GM12878 (cell line): ENCODE results near the gene PDPN. TPM values are rescaled to one million over a fixed set of nuclear protein-coding genes. Genes with fewer than 3 reads are reported as not detected.

ENCODE experiments used
- ATAC-seq: fragments of 200-7000 bp; cut with Tn5 transposase; 3 replicates; pipeline ENCODE4 v1.9.1; 2020; ENCODE audit warnings: mild to moderate bottlenecking, moderate library complexity
- BruUV-seq: library from RNA; stranded (reverse); fragments of 400-500 nt; replicated peaks from 2 replicates; lab custom pipeline; 2021; lab: Mats Ljungman, UMichigan
- CTCF ChIA-PET: fragments of 300-600 bp; sonication (Branson Sonifier 250); formaldehyde crosslinking; extraction: SDS; loops from one replicate; lab custom pipeline; 2021; ENCODE audit warnings: inconsistent platforms; lab: Yijun Ruan, JAX
- POLR2A ChIA-PET: fragments of 350-600 bp; formaldehyde crosslinking; extraction: SDS; loops from one replicate; lab custom pipeline; 2021; ENCODE audit warnings: inconsistent platforms; lab: Charles Lee
- RAD21 ChIA-PET: fragments of 300-600 bp; sonication (Branson Sonifier 250); formaldehyde crosslinking; loops from one replicate; lab custom pipeline; 2023; ENCODE audit warnings: antibody characterized with exemption; ENCODE audit not compliant: unreplicated experiment; lab: Charles Lee
- SMC1A ChIA-PET: fragments of 300-600 bp; sonication (Branson Sonifier 250); formaldehyde crosslinking; loops from one replicate; lab custom pipeline; 2023; ENCODE audit not compliant: unreplicated experiment, uncharacterized antibody; lab: Charles Lee
- DNase-seq: peaks from one replicate; pipeline ENCODE4 v3.0.0-alpha.2; 2011; ENCODE audit warnings: low read depth, low spot score
- FAIRE-seq: peaks from 3 replicates; lab custom pipeline; 2011; peaks lifted over from hg19 to GRCh38; lab: Jason Lieb, UNC
- H2AFZ ChIP-seq: 2 replicates; pipeline ENCODE4 v1.6.0; 2011; ENCODE audit warnings: low read depth, low read length, control low read depth; ENCODE audit not compliant: control insufficient read depth
- H3K27ac ChIP-seq: 2 replicates; pipeline ENCODE4 v1.5.1; 2011; ENCODE audit warnings: control low read depth; ENCODE audit not compliant: control insufficient read depth, insufficient read depth
- H3K27me3 ChIP-seq, 2 experiments: replicated peaks in 1 of 2; 2 replicates each; pipeline versions ENCODE4 v1.6.0 to v1.6.1; 2011; ENCODE audit warnings: low read length in 1 of 2; ENCODE audit not compliant: control insufficient read depth in 2 of 2, insufficient read depth in 2 of 2
- H3K36me3 ChIP-seq, 2 experiments: 2 replicates each; pipeline ENCODE4 v1.5.1; 2011; ENCODE audit warnings: low read length in 1 of 2; ENCODE audit not compliant: control insufficient read depth in 2 of 2, insufficient read depth in 2 of 2
- H3K4me1 ChIP-seq: 2 replicates; pipeline ENCODE4 v1.6.1; 2011; ENCODE audit warnings: mild to moderate bottlenecking, low read length, moderate library complexity, mixed read lengths; ENCODE audit not compliant: control insufficient read depth, insufficient read depth
- H3K4me2 ChIP-seq: 2 replicates; pipeline ENCODE4 v1.6.0; 2011; ENCODE audit warnings: control low read depth; ENCODE audit not compliant: control insufficient read depth, insufficient read depth
- H3K4me3 ChIP-seq: fragments of 200-600 bp; sonication (generic); 2 replicates; pipeline ENCODE4 v1.5.1; 2016
- H3K79me2 ChIP-seq: 2 replicates; pipeline ENCODE4 v1.6.0; 2011; ENCODE audit warnings: low read length; ENCODE audit not compliant: control insufficient read depth, insufficient read depth
- H3K9ac ChIP-seq: 2 replicates; pipeline ENCODE4 v1.8.0; 2011; ENCODE audit warnings: low read length, control low read depth, mixed read lengths; ENCODE audit not compliant: control insufficient read depth, insufficient read depth
- H3K9me3 ChIP-seq: replicated peaks from 3 replicates; pipeline ENCODE4 v1.5.1; 2011; ENCODE audit warnings: mild to moderate bottlenecking, low read length; ENCODE audit not compliant: control insufficient read depth, insufficient read depth
- H4K20me1 ChIP-seq: 2 replicates; pipeline ENCODE4 v1.6.0; 2011; ENCODE audit not compliant: control insufficient read depth, insufficient read depth
- BACH1 ChIP-seq: fragments of 450-650 bp; IDR thresholded peaks from 2 replicates; pipeline ENCODE4 v1.6.1; 2017; ENCODE audit warnings: mild to moderate bottlenecking, borderline replicate concordance
- BCLAF1 ChIP-seq: fragments of 450-650 bp; IDR thresholded peaks from 2 replicates; pipeline ENCODE4 v1.6.1; 2017; ENCODE audit warnings: antibody characterized with exemption, mild to moderate bottlenecking, moderate library complexity
- CBX5 ChIP-seq: sonication (generic); IDR thresholded peaks from 2 replicates; pipeline ENCODE4 v1.6.1; 2016; ENCODE audit warnings: low read depth, moderate library complexity, mild to moderate bottlenecking, inconsistent platforms
- DPF2 ChIP-seq: fragments of 450-650 bp; IDR thresholded peaks from 2 replicates; pipeline ENCODE4 v1.6.1; 2017; ENCODE audit warnings: mild to moderate bottlenecking
- FOS ChIP-seq: IDR thresholded peaks from 3 replicates; pipeline ENCODE4 v1.6.1; 2011; ENCODE audit warnings: borderline replicate concordance; ENCODE audit not compliant: insufficient read length; ENCODE audit errors: extremely low read depth
- KAT2A ChIP-seq: conservative IDR thresholded peaks from 2 replicates; pipeline ENCODE4 v1.6.1; 2011; ENCODE audit warnings: low read depth, low read length; ENCODE audit not compliant: control insufficient read depth
- KLF5 ChIP-seq: fragments of 450-650 bp; IDR thresholded peaks from 2 replicates; pipeline ENCODE4 v1.6.1; 2014; ENCODE audit warnings: mild to moderate bottlenecking; ENCODE audit not compliant: partially characterized antibody
- MTA2 ChIP-seq: fragments of 450-650 bp; IDR thresholded peaks from 2 replicates; pipeline ENCODE4 v1.6.1; 2016; ENCODE audit warnings: low read depth, mild to moderate bottlenecking, moderate library complexity
- MYB ChIP-seq: fragments of 150-350 bp; IDR thresholded peaks from 2 replicates; pipeline ENCODE4 v1.6.1; 2014; ENCODE audit warnings: mild to moderate bottlenecking, low read depth, low read length, borderline replicate concordance
- NBN ChIP-seq: fragments of 450-650 bp; IDR thresholded peaks from 2 replicates; pipeline ENCODE4 v1.6.1; 2016
- NR2F1 ChIP-seq: fragments of 450-650 bp; conservative IDR thresholded peaks from 2 replicates; pipeline ENCODE4 v1.6.1; 2017; ENCODE audit warnings: mild to moderate bottlenecking
- RUNX3 ChIP-seq: IDR thresholded peaks from 2 replicates; pipeline ENCODE4 v1.6.1; 2012; ENCODE audit warnings: low read length, inconsistent platforms
- SIN3A ChIP-seq: IDR thresholded peaks from 2 replicates; pipeline ENCODE4 v1.6.1; 2012; ENCODE audit warnings: low read depth, low read length, improper control_type of control experiment
- SREBF1 ChIP-seq: IDR thresholded peaks from 2 replicates; pipeline ENCODE4 v1.6.1; 2012; ENCODE audit warnings: mild to moderate bottlenecking, low read length
- SRF ChIP-seq, 2 experiments: IDR thresholded peaks; 2 replicates each; pipeline ENCODE4 v1.6.1; 2011; ENCODE audit warnings: low read depth in 2 of 2, low read length in 2 of 2, mild to moderate bottlenecking in 1 of 2, moderate library complexity in 1 of 2
- STAT1 ChIP-seq: fragments of 450-650 bp; conservative IDR thresholded peaks from 2 replicates; pipeline ENCODE4 v1.6.1; 2014; ENCODE audit warnings: antibody characterized with exemption, mild to moderate bottlenecking
- TCF3 ChIP-seq: IDR thresholded peaks from 2 replicates; pipeline ENCODE4 v1.6.1; 2012; ENCODE audit warnings: low read depth, mild to moderate bottlenecking, low read length, borderline replicate concordance; ENCODE audit not compliant: insufficient read depth
- WGBS: methylation state at CpG from one replicate; pipeline ENCODE4 v1.1.6; 2016; ENCODE audit warnings: low lambda C conversion rate; ENCODE audit not compliant: insufficient replicate concordance, insufficient coverage; ENCODE audit errors: missing lambda C conversion rate; 5-methylcytosine and 5-hydroxymethylcytosine counted together
- in situ Hi-C: fragments of 300-500 bp; cut with MboI; formaldehyde crosslinking; loops from 9 replicates; pipeline ENCODE4 v1.14.3; 2018; ENCODE audit warnings: mixed read lengths
- intact Hi-C: fragments of 100-400 bp; cut with micrococcal nuclease; formaldehyde crosslinking; loops from one replicate; pipeline ENCODE4 v1.14.2; 2022; ENCODE audit not compliant: unreplicated experiment
- polyA plus RNA-seq, 11 experiments: library from polyadenylated mRNA; depleted of rRNA in 4 of 11; unstranded in 6 of 11; stranded (reverse) in 5 of 11; fragments of >200 nt; fragmentation: Nextera tagmentation in 4 of 11; fragmentation: Illumina TruSeq in 1 of 11; extraction: Ambion mirVana in 4 of 11; extraction: Trizol in 1 of 11; gene quantifications; 1 replicate in 1 of 11; 2 replicates in 10 of 11; pipeline versions ENCODE4 v1.2.1 to v1.2.3, GENCODE V29; 2011 to 2016; ENCODE audit warnings: inconsistent platforms in 2 of 11, missing spikeins in 2 of 11, low read depth in 1 of 11
- total RNA-seq, 4 experiments: library from RNA; depleted of rRNA in 3 of 4; stranded (reverse); fragments of >200 nt in 3 of 4; fragmentation: Illumina TruSeq in 1 of 4; extraction: Trizol in 1 of 4; gene quantifications; 2 replicates each; pipeline versions ENCODE4 v1.2.1 to v1.2.3, GENCODE V29; 2013 to 2021

The PDPN gene
- total and polyA plus RNA-seq, 10 of the 15 experiments (the other 5 are each of a cell fraction or from before 2014, with no cell fraction given), result 0.21 TPM; not detected in 9

DNA sequence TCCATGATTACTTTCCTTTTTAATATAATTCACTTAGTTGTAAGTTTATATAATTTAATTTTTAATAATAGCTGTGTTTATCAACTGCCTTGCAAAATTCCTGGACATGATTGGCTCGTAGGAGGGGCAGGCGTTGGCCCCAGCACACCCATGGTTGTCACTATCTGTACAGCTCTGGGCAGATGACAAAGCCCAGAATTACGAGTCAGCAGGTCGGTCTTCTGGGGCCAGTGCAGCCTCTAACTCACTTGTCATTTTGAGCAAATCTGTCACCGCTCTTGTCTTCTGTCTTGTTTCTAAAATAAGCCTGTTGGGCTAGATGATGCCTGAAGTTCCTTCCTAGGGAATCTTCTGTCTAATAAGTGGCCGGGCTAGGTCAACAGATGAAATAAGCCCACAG, 48.4 kb upstream of the PDPN start:
- ChIA-PET SMC1A (no interaction called here), CTCF (no interaction called here), RAD21 (no interaction called here), POLR2A (no interaction called here)
- no peak for TF ChIP-seq SRF (IDR thresholded peaks at IDR 0.05; ENCODE audit: low read depth in 2 of 2, low read length in 2 of 2)
- TF ChIP-seq DPF2, result no peak
- no peak for TF ChIP-seq BACH1
- TF ChIP-seq MTA2, result no peak
- H2AFZ ChIP-seq, result no peak overlapping the region
- ATAC-seq, result no peak
- in situ Hi-C loops, result no loop called here
- H3K27ac ChIP-seq, result no peak overlapping the region
- no peaks in the 10 kb centered on the region for H4K20me1 ChIP-seq
- no peaks in the 10 kb centered on the region for H3K27me3 ChIP-seq
- H3K9me3 ChIP-seq, result no peaks in the 10 kb centered on the region
- no peak overlapping the region for H3K4me2 ChIP-seq
- H3K4me3 ChIP-seq, result no peak overlapping the region
- no peaks in the 10 kb centered on the region for H3K79me2 ChIP-seq
- no peaks in the 10 kb centered on the region for H3K4me1 ChIP-seq
- WGBS, result 47% methylated on average over 6 of the region's 6 CpGs
- intact Hi-C loops, result no loop called here
- no TSS peak for BruUV-seq
- H3K36me3 ChIP-seq, result no peaks in the 10 kb centered on the region
- H3K9ac ChIP-seq, result no peak overlapping the region
- FAIRE-seq, result no peak
- DNase-seq, result no peak

DNA sequence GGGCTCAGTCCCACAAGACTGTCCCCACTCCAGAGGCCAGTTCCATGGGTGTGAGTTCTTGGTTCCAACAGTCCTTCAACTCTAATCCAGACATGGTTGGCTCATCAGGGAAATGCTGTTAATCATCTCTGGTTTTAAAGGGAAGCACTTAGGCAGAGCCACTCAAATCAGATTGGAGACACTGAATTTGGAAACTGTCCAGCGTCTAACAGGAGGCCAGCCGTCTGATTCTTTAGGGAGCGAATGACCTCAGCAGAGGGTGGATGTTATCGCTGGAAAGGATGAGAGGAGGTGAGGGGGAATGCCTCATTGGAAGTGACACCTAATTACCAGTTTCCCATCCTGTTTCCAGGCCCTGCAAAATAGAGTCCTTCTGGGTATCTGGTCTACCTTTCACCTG, 47.1 kb upstream of the PDPN start:
- DNase-seq (no peak), ATAC-seq (no peak), FAIRE-seq (no peak)
- H3K4me2 ChIP-seq, result no peak overlapping the region
- 75% methylated on average over 4 of the region's 4 CpGs for WGBS
- H3K36me3 ChIP-seq, result no peaks in the 10 kb centered on the region
- no peak overlapping the region for H3K4me3 ChIP-seq
- ChIA-PET SMC1A (no interaction called here), POLR2A (no interaction called here), RAD21 (no interaction called here), CTCF (no interaction called here)
- H2AFZ ChIP-seq, result no peak overlapping the region
- H3K79me2 ChIP-seq, result no peaks in the 10 kb centered on the region
- H3K27me3 ChIP-seq, result no peaks in the 10 kb centered on the region
- no peak for TF ChIP-seq SIN3A
- TF ChIP-seq FOS, result no peak
- no peak for TF ChIP-seq KLF5
- TF ChIP-seq NBN, result no peak
- TF ChIP-seq TCF3, result no peak
- TF ChIP-seq STAT1, result no peak
- no peak for TF ChIP-seq NR2F1
- TF ChIP-seq CBX5, result no peak
- TF ChIP-seq RUNX3, result no peak
- no peak for TF ChIP-seq SREBF1
- no peak for TF ChIP-seq KAT2A
- no peak for TF ChIP-seq BCLAF1
- no peak for TF ChIP-seq MYB
- in situ Hi-C loops (no loop called here), intact Hi-C loops (no loop called here)
- H3K9me3 ChIP-seq, result no peaks in the 10 kb centered on the region
- H3K9ac ChIP-seq, result no peak overlapping the region
- no TSS peak for BruUV-seq
- no peaks in the 10 kb centered on the region for H3K4me1 ChIP-seq
- no peak overlapping the region for H3K27ac ChIP-seq
- no peaks in the 10 kb centered on the region for H4K20me1 ChIP-seq
